Measurements from ENCODE around the gene NBAS. TPM values are rescaled to one million over a fixed set of nuclear protein-coding genes. Genes with fewer than 3 reads are reported as not detected.
"Not testable (repeated sequence)": the region's sequence is repeated elsewhere in the genome, so short reads cannot be mapped to it uniquely, and the experiment has no call there.

Gene NBAS
- total RNA-seq, 1 donor from 2014 or later = 126 TPM

DNA sequence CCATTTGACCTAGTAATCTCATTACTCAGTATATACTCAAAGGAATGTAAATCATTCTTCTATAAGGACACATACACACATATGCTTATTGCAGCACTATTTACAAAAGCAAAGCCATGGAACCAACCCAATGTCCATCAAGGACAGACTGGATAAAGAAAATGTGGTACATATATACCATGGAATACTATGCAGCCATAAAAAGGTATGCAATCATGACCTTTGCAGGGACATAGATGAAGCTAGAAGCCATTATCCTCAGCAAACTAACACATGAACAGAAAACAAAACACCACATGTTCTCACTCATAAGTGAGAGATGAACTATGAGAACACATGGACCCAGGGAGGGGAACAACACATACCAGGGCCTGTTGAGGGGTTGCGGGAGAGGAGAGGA, 214.5 kb downstream of the NBAS start:
- no peak overlapping the region for H3K9ac ChIP-seq (ENCODE audit: low read depth in 1 of 3, low read length in 3 of 3)
- peaks cover 6 to 14% (median 14%) of the 10 kb centered on the region in 3 donors for H3K36me3 ChIP-seq (ENCODE audit: control insufficient read depth in 3 of 3, insufficient read depth in 3 of 3, low read length in 3 of 3)
- H3K27ac ChIP-seq (ENCODE audit: low read depth, low read length) = no peak overlapping the region
- H3K4me3 ChIP-seq (ENCODE audit: low read length in 3 of 3) = no peak overlapping the region
- no peaks in the 10 kb centered on the region for H3K9me3 ChIP-seq (ENCODE audit: control insufficient read depth in 3 of 3, low read length in 3 of 3)
- H3K27me3 ChIP-seq (ENCODE audit: control insufficient read depth in 3 of 3, insufficient read depth in 3 of 3, low read length in 3 of 3) = no peaks in the 10 kb centered on the region
- H3K4me1 ChIP-seq (ENCODE audit: control insufficient read depth in 3 of 3, insufficient read depth in 3 of 3, low read length in 3 of 3) = no peaks in the 10 kb centered on the region

DNA sequence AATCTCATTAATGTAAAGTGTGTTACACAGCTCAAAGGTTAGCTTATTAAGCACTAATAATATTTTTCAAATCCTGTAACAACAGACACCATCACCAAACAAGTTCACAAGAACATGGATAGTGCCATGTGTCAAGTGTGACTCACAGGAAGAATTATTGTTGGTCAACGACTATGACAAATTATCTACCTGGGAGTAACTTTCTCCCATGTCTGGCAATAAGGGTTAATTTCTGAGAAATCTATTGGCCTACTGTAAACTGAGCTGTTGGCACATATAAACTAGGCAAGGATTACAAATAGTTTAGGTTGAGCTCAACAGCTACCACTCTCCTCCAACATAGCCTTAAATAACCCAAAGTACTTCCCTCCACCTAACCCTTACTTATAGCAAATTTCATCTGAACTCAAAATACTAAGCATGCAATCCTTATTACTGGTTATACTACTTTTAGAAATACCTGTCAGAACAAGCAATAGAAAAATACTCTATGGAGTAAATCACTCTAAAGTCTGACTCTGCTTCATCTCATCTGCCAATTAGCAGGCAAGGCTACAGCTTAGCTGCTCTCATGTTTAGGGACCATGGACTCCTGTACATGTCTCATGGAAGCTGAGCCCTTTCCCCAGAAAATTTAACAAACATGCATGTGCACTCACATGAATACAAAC, 223.0 kb downstream of the NBAS start:
- H3K27me3 ChIP-seq (ENCODE audit: control insufficient read depth in 3 of 3, insufficient read depth in 3 of 3, low read length in 3 of 3) = no peaks in the 10 kb centered on the region
- H3K4me1 ChIP-seq (ENCODE audit: control insufficient read depth in 3 of 3, insufficient read depth in 3 of 3, low read length in 3 of 3) = peaks cover 0 to 5% (median 0%) of the 10 kb centered on the region in 3 donors
- H3K4me3 ChIP-seq (ENCODE audit: low read length in 3 of 3) = no peak overlapping the region
- no peak overlapping the region for H3K27ac ChIP-seq (ENCODE audit: low read depth, low read length)
- H3K36me3 ChIP-seq (ENCODE audit: control insufficient read depth in 3 of 3, insufficient read depth in 3 of 3, low read length in 3 of 3) = peaks cover 0 to 2% (median 0%) of the 10 kb centered on the region in 3 donors
- H3K9ac ChIP-seq (ENCODE audit: low read depth in 1 of 3, low read length in 3 of 3) = no peak overlapping the region
- no peaks in the 10 kb centered on the region for H3K9me3 ChIP-seq (ENCODE audit: control insufficient read depth in 3 of 3, low read length in 3 of 3)

DNA sequence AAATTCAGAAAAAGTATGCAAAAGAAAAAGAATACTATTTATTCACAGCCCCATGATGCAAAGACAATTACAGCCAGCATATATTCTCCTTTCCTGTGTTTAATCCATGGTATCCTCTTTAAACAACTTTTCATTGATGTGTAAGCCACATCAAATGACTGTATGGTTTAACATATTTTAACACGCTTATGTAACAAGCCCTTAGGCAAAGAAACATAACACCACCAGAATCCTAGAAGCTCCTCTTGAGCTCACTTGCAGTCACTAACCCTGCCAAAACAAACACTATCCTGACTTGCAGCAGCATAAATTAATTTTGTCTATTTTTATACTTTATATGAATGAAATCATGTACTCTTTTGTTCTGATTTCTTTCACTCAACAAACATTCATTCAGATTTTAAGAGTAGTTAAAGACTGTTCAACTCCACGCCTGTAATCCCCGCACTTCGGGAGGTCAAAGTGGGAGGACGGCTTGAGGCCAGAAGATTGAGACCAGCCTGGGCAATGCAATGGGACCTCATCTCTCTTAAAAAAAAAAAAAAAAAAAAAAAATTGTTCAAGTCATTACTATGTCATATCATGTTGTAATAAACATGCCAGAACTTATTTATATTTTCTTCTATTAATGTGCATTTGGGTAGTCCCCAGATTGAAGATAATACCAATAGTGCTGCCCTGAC, 226.3 kb downstream of the NBAS start:
- Histone ChIP-seq H3K27me3 (ENCODE audit: control insufficient read depth in 3 of 3, insufficient read depth in 3 of 3, low read length in 3 of 3) (no peaks in the 10 kb centered on the region), H3K27ac (ENCODE audit: low read depth, low read length) (no peak overlapping the region), H3K9me3 (ENCODE audit: control insufficient read depth in 3 of 3, low read length in 3 of 3) (no peaks in the 10 kb centered on the region), H3K36me3 (ENCODE audit: control insufficient read depth in 3 of 3, insufficient read depth in 3 of 3, low read length in 3 of 3) (peaks cover 3 to 7% (median 5%) of the 10 kb centered on the region in 3 donors), H3K9ac (ENCODE audit: low read depth in 1 of 3, low read length in 3 of 3) (no peak overlapping the region), H3K4me3 (ENCODE audit: low read length in 3 of 3) (no peak overlapping the region), H3K4me1 (ENCODE audit: control insufficient read depth in 3 of 3, insufficient read depth in 3 of 3, low read length in 3 of 3) (peaks cover 0 to 5% (median 0%) of the 10 kb centered on the region in 3 donors)

- Histone ChIP-seq H3K9me3 (ENCODE audit: control insufficient read depth in 3 of 3, low read length in 3 of 3) (no peaks in the 10 kb centered on the region), H3K27me3 (ENCODE audit: control insufficient read depth in 3 of 3, insufficient read depth in 3 of 3, low read length in 3 of 3) (no peaks in the 10 kb centered on the region), H3K36me3 (ENCODE audit: control insufficient read depth in 3 of 3, insufficient read depth in 3 of 3, low read length in 3 of 3) (peaks cover 12 to 20% (median 20%) of the 10 kb centered on the region in 3 donors), H3K27ac (ENCODE audit: low read depth, low read length) (no peak overlapping the region), H3K4me1 (ENCODE audit: control insufficient read depth in 3 of 3, insufficient read depth in 3 of 3, low read length in 3 of 3) (no peaks in the 10 kb centered on the region), H3K9ac (ENCODE audit: low read depth in 1 of 3, low read length in 3 of 3) (no peak overlapping the region), H3K4me3 (ENCODE audit: low read length in 3 of 3) (no peak overlapping the region)
Measured at GRCh38 chr2:15331787-15332186, 229.3 kb downstream of the NBAS start.

GRCh38 chr2:15325296-15325695, 235.8 kb downstream of the NBAS start:
- no peaks in the 10 kb centered on the region for H3K9me3 ChIP-seq (ENCODE audit: control insufficient read depth in 3 of 3, low read length in 3 of 3)
- H3K27ac ChIP-seq (ENCODE audit: low read depth, low read length) = no peak overlapping the region
- H3K9ac ChIP-seq (ENCODE audit: low read depth in 1 of 3, low read length in 3 of 3) = no peak overlapping the region
- no peak overlapping the region for H3K4me3 ChIP-seq (ENCODE audit: low read length in 3 of 3)
- H3K4me1 ChIP-seq (ENCODE audit: control insufficient read depth in 3 of 3, insufficient read depth in 3 of 3, low read length in 3 of 3) = no peaks in the 10 kb centered on the region
- no peaks in the 10 kb centered on the region for H3K27me3 ChIP-seq (ENCODE audit: control insufficient read depth in 3 of 3, insufficient read depth in 3 of 3, low read length in 3 of 3)
- peaks cover 10 to 23% (median 20%) of the 10 kb centered on the region in 3 donors for H3K36me3 ChIP-seq (ENCODE audit: control insufficient read depth in 3 of 3, insufficient read depth in 3 of 3, low read length in 3 of 3)

GRCh38 chr2:15323227-15323626, 237.9 kb downstream of the NBAS start:
- H3K9ac ChIP-seq (ENCODE audit: low read depth in 1 of 3, low read length in 3 of 3) = no peak overlapping the region
- H3K27me3 ChIP-seq (ENCODE audit: control insufficient read depth in 3 of 3, insufficient read depth in 3 of 3, low read length in 3 of 3) = no peaks in the 10 kb centered on the region
- H3K4me1 ChIP-seq (ENCODE audit: control insufficient read depth in 3 of 3, insufficient read depth in 3 of 3, low read length in 3 of 3) = no peaks in the 10 kb centered on the region
- H3K4me3 ChIP-seq (ENCODE audit: low read length in 3 of 3) = no peak overlapping the region
- no peaks in the 10 kb centered on the region for H3K9me3 ChIP-seq (ENCODE audit: control insufficient read depth in 3 of 3, low read length in 3 of 3)
- no peak overlapping the region for H3K27ac ChIP-seq (ENCODE audit: low read depth, low read length)
- H3K36me3 ChIP-seq (ENCODE audit: control insufficient read depth in 3 of 3, insufficient read depth in 3 of 3, low read length in 3 of 3) = peaks cover 0 to 10% (median 2%) of the 10 kb centered on the region in 3 donors

DNA sequence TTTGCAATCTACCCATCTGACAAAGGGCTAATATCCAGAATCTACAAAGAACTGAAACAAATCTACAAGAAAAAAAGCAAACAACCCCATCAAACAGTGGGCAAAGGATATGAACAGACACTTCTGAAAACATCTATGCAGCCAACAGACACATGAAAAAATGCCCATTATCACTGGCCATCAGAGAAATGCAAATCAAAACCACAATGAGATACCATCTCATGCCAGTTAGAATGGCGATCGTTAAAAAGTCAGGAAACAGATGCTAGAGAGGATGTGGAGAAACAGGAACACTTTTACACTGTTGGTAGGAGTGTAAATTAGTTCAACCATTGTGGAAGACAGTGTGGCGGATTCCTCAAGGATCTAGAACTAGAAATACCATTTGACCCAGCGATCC, 239.7 kb downstream of the NBAS start:
- not testable (repeated sequence) for H3K9ac ChIP-seq (ENCODE audit: low read depth in 1 of 3, low read length in 3 of 3); H3K9me3 ChIP-seq (ENCODE audit: control insufficient read depth in 3 of 3, low read length in 3 of 3); H3K27me3 ChIP-seq (ENCODE audit: control insufficient read depth in 3 of 3, insufficient read depth in 3 of 3, low read length in 3 of 3); H3K27ac ChIP-seq (ENCODE audit: low read depth, low read length); H3K4me1 ChIP-seq (ENCODE audit: control insufficient read depth in 3 of 3, insufficient read depth in 3 of 3, low read length in 3 of 3); H3K4me3 ChIP-seq (ENCODE audit: low read length in 3 of 3); H3K36me3 ChIP-seq (ENCODE audit: control insufficient read depth in 3 of 3, insufficient read depth in 3 of 3, low read length in 3 of 3)

GRCh38 chr2:15316370-15316814, 244.7 kb downstream of the NBAS start:
- H3K27me3 ChIP-seq (ENCODE audit: control insufficient read depth in 3 of 3, insufficient read depth in 3 of 3, low read length in 3 of 3) = no peaks in the 10 kb centered on the region
- H3K36me3 ChIP-seq (ENCODE audit: control insufficient read depth in 3 of 3, insufficient read depth in 3 of 3, low read length in 3 of 3) = peaks cover 0 to 5% (median 2%) of the 10 kb centered on the region in 3 donors
- H3K4me1 ChIP-seq (ENCODE audit: control insufficient read depth in 3 of 3, insufficient read depth in 3 of 3, low read length in 3 of 3) = no peaks in the 10 kb centered on the region
- H3K27ac ChIP-seq (ENCODE audit: low read depth, low read length) = no peak overlapping the region
- no peak overlapping the region for H3K4me3 ChIP-seq (ENCODE audit: low read length in 3 of 3)
- no peaks in the 10 kb centered on the region for H3K9me3 ChIP-seq (ENCODE audit: control insufficient read depth in 3 of 3, low read length in 3 of 3)
- H3K9ac ChIP-seq (ENCODE audit: low read depth in 1 of 3, low read length in 3 of 3) = no peak overlapping the region

GRCh38 chr2:15315411-15315810, 245.7 kb downstream of the NBAS start:
- Histone ChIP-seq H3K4me1 (ENCODE audit: control insufficient read depth in 3 of 3, insufficient read depth in 3 of 3, low read length in 3 of 3) (no peaks in the 10 kb centered on the region), H3K27ac (ENCODE audit: low read depth, low read length) (no peak overlapping the region), H3K27me3 (ENCODE audit: control insufficient read depth in 3 of 3, insufficient read depth in 3 of 3, low read length in 3 of 3) (no peaks in the 10 kb centered on the region), H3K36me3 (ENCODE audit: control insufficient read depth in 3 of 3, insufficient read depth in 3 of 3, low read length in 3 of 3) (peaks cover 0 to 5% (median 2%) of the 10 kb centered on the region in 3 donors), H3K9ac (ENCODE audit: low read depth in 1 of 3, low read length in 3 of 3) (no peak overlapping the region), H3K9me3 (ENCODE audit: control insufficient read depth in 3 of 3, low read length in 3 of 3) (no peaks in the 10 kb centered on the region), H3K4me3 (ENCODE audit: low read length in 3 of 3) (no peak overlapping the region)

- H3K27me3 ChIP-seq (ENCODE audit: control insufficient read depth in 3 of 3, insufficient read depth in 3 of 3, low read length in 3 of 3) = no peaks in the 10 kb centered on the region
- no peaks in the 10 kb centered on the region for H3K4me1 ChIP-seq (ENCODE audit: control insufficient read depth in 3 of 3, insufficient read depth in 3 of 3, low read length in 3 of 3)
- no peak overlapping the region for H3K27ac ChIP-seq (ENCODE audit: low read depth, low read length)
- H3K4me3 ChIP-seq (ENCODE audit: low read length in 3 of 3) = no peak overlapping the region
- H3K9ac ChIP-seq (ENCODE audit: low read depth in 1 of 3, low read length in 3 of 3) = no peak overlapping the region
- H3K9me3 ChIP-seq (ENCODE audit: control insufficient read depth in 3 of 3, low read length in 3 of 3) = no peaks in the 10 kb centered on the region
- peaks cover 0 to 5% (median 2%) of the 10 kb centered on the region in 3 donors for H3K36me3 ChIP-seq (ENCODE audit: control insufficient read depth in 3 of 3, insufficient read depth in 3 of 3, low read length in 3 of 3)
Measured at GRCh38 chr2:15313657-15314056, 247.5 kb downstream of the NBAS start.

All from skeletal muscle tissue (tissue), 4 donors.